ENCODE measurements around the gene RILPL2.

DNA sequence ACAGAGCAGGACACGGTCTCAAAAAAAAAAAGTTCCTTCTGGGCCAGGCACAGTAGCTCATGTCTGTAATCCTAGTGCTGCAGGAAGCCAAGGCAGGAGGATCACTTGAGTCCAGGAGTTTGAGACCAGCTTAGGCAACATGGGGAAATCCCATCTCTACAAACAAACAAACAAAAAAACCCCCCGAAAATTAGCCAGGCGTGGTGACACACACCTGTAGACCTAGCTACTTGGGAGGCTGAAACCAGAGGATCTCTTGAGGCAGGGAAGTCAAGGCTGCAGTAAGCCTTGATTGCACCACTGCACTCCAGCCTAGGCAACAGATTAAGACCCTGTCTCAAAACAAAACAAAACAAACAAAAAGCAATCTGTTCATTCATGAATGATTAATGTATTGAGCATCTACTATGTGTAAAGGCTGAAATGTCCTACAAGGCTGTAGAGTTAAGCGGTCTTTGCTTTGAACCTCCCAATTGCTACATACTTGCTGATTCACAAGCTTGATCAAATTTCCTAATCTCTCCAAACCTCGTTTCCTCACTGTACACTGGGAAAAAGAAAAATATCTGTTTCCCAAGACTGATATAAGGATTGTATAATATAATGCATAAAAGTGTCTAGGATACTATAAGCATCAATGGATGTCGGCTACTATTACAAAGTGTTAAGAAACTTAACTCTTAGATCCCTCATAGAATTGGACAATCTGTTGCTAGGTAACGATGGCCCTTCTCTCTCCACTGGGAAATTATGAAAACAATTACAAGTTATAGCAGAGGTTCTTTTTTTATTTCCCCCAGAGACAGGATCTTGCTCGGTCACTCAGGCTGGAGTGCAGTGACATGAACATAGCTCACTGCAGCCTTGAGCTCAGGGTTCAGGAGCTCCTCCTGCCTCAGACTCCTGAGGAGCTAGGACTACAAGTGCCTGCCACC, 7.9 kb upstream of the RILPL2 start:
- TF ChIP-seq POLR2AphosphoS5 (IDR thresholded peaks at IDR 0.05) (no peak), POLR2A (IDR thresholded peaks at IDR 0.05) (no peak)

All from prostate gland (tissue), 1 donor.